WTC11 (cell line): ENCODE data around the gene HINT3.

ENCODE experiments used
- CBFB ChIP-seq: sonication (generic); formaldehyde crosslinking; IDR thresholded peaks from 2 replicates; pipeline ENCODE4 v1.8.1; 2022; ENCODE audit warnings: mild to moderate bottlenecking, low read depth, missing genetic modification reagents
- CTCF ChIP-seq: fragments of 200-600 bp; IDR thresholded peaks from 2 replicates; pipeline ENCODE4 v1.8.0; 2022; ENCODE audit warnings: antibody characterized with exemption
- GABPB1 ChIP-seq: sonication (generic); formaldehyde crosslinking; IDR thresholded peaks from 2 replicates; pipeline ENCODE4 v1.8.1; 2023; ENCODE audit warnings: mild to moderate bottlenecking, missing genetic modification reagents
- TCF7 ChIP-seq: sonication (generic); formaldehyde crosslinking; IDR thresholded peaks from 2 replicates; pipeline ENCODE4 v1.8.0; 2022; ENCODE audit warnings: mild to moderate bottlenecking, low read depth, missing genetic modification reagents, moderate library complexity
- ZNF263 ChIP-seq: sonication (generic); formaldehyde crosslinking; IDR thresholded peaks from 2 replicates; pipeline ENCODE4 v1.8.1; 2022; ENCODE audit warnings: low read depth, mild to moderate bottlenecking, moderate library complexity, missing genetic modification reagents
- TF ChIP-seq, protein P1 (sequence below): sonication (generic); formaldehyde crosslinking; IDR thresholded peaks from 2 replicates; pipeline ENCODE4 v1.8.1; 2022; ENCODE audit warnings: low read depth, mild to moderate bottlenecking, moderate library complexity, missing genetic modification reagents, borderline replicate concordance

GRCh38 chr6:125984311-125984710 is 27.7 kb downstream of the HINT3 start:
- TF ChIP-seq CBFB (CRISPR knock-in tag) (no peak), GABPB1 (CRISPR knock-in tag) (no peak), CTCF (no peak), TCF7 (CRISPR knock-in tag) (no peak), ZNF263 (no peak)
- TF ChIP-seq, protein P1, sequence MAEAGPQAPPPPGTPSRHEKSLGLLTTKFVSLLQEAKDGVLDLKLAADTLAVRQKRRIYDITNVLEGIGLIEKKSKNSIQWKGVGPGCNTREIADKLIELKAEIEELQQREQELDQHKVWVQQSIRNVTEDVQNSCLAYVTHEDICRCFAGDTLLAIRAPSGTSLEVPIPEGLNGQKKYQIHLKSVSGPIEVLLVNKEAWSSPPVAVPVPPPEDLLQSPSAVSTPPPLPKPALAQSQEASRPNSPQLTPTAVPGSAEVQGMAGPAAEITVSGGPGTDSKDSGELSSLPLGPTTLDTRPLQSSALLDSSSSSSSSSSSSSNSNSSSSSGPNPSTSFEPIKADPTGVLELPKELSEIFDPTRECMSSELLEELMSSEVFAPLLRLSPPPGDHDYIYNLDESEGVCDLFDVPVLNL (CRISPR knock-in tag): no peak
